ENCODE results near the gene EFHD1. TPM values are rescaled to one million over a fixed set of nuclear protein-coding genes. Genes with fewer than 3 reads are reported as not detected.

The EFHD1 gene
- total and polyA plus RNA-seq, 2 experiments from 2014 or later: 3.4 to 6.4 TPM

- H3K9me2 ChIP-seq (ENCODE audit: insufficient read depth): no peaks in the 10 kb centered on the region
- H3K79me2 ChIP-seq (replicated peaks; ENCODE audit: insufficient read depth): peaks cover 96% of the 10 kb centered on the region
- H3F3A ChIP-seq (replicated peaks; ENCODE audit: low read depth): no peaks in the 10 kb centered on the region
- no peaks in the 10 kb centered on the region for H3K4me1 ChIP-seq (ENCODE audit: insufficient read depth)
- no peak for TF ChIP-seq ZNF331 (CRISPR knock-in tag; IDR thresholded peaks at IDR 0.05; ENCODE audit: low read depth)
- TF ChIP-seq CTCF (conservative IDR thresholded peaks at IDR 0.05; ENCODE audit: low read depth in 2 of 2): no peak
- no peak for TF ChIP-seq POLR2AphosphoS5 (IDR thresholded peaks at IDR 0.05; ENCODE audit: low read depth)
- no peak for TF ChIP-seq NANOG (IDR thresholded peaks at IDR 0.05; ENCODE audit: borderline replicate concordance)
- no peak for TF ChIP-seq ETS1 (IDR thresholded peaks at IDR 0.05)
- TF ChIP-seq EZH2phosphoT487 (IDR thresholded peaks at IDR 0.05; ENCODE audit: unreplicated experiment): no peak
- TF ChIP-seq CREB1 (CRISPR knock-in tag; IDR thresholded peaks at IDR 0.05; ENCODE audit: low read depth): no peak
- no peak for TF ChIP-seq JUNB (IDR thresholded peaks at IDR 0.05; ENCODE audit: unreplicated experiment)
- TF ChIP-seq EZH2 (IDR thresholded peaks at IDR 0.05; ENCODE audit: low read depth, unreplicated experiment): no peak
- no peak for TF ChIP-seq ZNF114 (CRISPR knock-in tag; IDR thresholded peaks at IDR 0.05)
- TF ChIP-seq ZNF462 (CRISPR knock-in tag; IDR thresholded peaks at IDR 0.05): no peak
- TF ChIP-seq REST (IDR thresholded peaks at IDR 0.05; ENCODE audit: unreplicated experiment): no peak
- TF ChIP-seq STAT1 (IDR thresholded peaks at IDR 0.05; ENCODE audit: unreplicated experiment): no peak
- no peak overlapping the region for H3K27ac ChIP-seq (ENCODE audit: low read depth)
- peaks cover 22% of the 10 kb centered on the region; the same call in 2 of the 3 replicates for H3K36me3 Mint-ChIP-seq (ENCODE audit: low read depth)
- H2AFZ ChIP-seq: no peak overlapping the region
- H3K27me3 Mint-ChIP-seq (ENCODE audit: insufficient read depth, low read depth, poor library complexity): peaks cover 4% of the 10 kb centered on the region
- no peak overlapping the region for H3K4me2 ChIP-seq
- no peak overlapping the region for H3K27ac Mint-ChIP-seq
- no peak for DNase-seq (ENCODE audit: low spot score)
- H3K4me3 Mint-ChIP-seq: no peak overlapping the region
- no peak for ATAC-seq
- H3K4me1 Mint-ChIP-seq: peaks cover 4% of the 10 kb centered on the region; the same call in 1 of the 3 replicates
- no peaks in the 10 kb centered on the region for H3K27me3 ChIP-seq (ENCODE audit: insufficient read depth)
- no peaks in the 10 kb centered on the region; the same call in 2 of the 3 replicates for H3K9me3 Mint-ChIP-seq
- no peak overlapping the region for H3K4me3 ChIP-seq
- H4K20me1 ChIP-seq (replicated peaks; ENCODE audit: insufficient read depth): peaks cover 26% of the 10 kb centered on the region
- 0 out of 2 replicates have a peak, but pooled peaks cover 3% of the 10 kb centered on the region for H3K36me3 ChIP-seq (ENCODE audit: insufficient read depth)
Measured at GRCh38 chr2:232713505-232713904, 80.1 kb downstream of the EFHD1 start.

All from GM23338 (cell line).